Measurements from ENCODE around the gene OTOP1. TPM values are rescaled to one million over a fixed set of nuclear protein-coding genes. Genes with fewer than 3 reads are reported as not detected.

Gene OTOP1
- total and polyA plus RNA-seq, 2 of the 4 experiments (the other 2 are of a cell fraction), result not detected

- in situ Hi-C loops (cut with MboI; ENCODE audit: low sequenced_read_pairs), result no loop called here
- CTCF ChIA-PET, result no interaction called here
Observed at GRCh38 chr4:4170596-4171150, 56.1 kb downstream of the OTOP1 start.

More at GRCh38 chr4:4170596-4171150, 56.1 kb downstream of the OTOP1 start:
- no CpG with 5 or more reads among the region's 10 CpGs for WGBS, 2 experiments (ENCODE audit: extremely low coverage in 2 of 2, insufficient read length in 1 of 2)
- H3K27me3 ChIP-seq (ENCODE audit: control insufficient read depth, insufficient read depth, low read length), result no peaks in the 10 kb centered on the region
- no peak for TF ChIP-seq BHLHE40 (IDR thresholded peaks at IDR 0.05; ENCODE audit: low read depth, low read length)
- TF ChIP-seq POLR2A (IDR thresholded peaks at IDR 0.05; ENCODE audit: low read depth, low read length), result no peak
- TF ChIP-seq, protein P1, sequence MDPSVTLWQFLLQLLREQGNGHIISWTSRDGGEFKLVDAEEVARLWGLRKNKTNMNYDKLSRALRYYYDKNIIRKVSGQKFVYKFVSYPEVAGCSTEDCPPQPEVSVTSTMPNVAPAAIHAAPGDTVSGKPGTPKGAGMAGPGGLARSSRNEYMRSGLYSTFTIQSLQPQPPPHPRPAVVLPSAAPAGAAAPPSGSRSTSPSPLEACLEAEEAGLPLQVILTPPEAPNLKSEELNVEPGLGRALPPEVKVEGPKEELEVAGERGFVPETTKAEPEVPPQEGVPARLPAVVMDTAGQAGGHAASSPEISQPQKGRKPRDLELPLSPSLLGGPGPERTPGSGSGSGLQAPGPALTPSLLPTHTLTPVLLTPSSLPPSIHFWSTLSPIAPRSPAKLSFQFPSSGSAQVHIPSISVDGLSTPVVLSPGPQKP (IDR thresholded peaks at IDR 0.05; ENCODE audit: borderline replicate concordance, low read depth, low read length), result no peak
- no peak for TF ChIP-seq USF2 (IDR thresholded peaks at IDR 0.05; ENCODE audit: low read depth, low read length)
- TF ChIP-seq MXI1 (IDR thresholded peaks at IDR 0.05; ENCODE audit: borderline replicate concordance, low read depth, low read length), result no peak
- TF ChIP-seq NFE2L2 (IDR thresholded peaks at IDR 0.05; ENCODE audit: low read depth, low read length), result no peak
- TF ChIP-seq CEBPB (IDR thresholded peaks at IDR 0.05; ENCODE audit: low read depth, low read length), result no peak
- TF ChIP-seq RAD21 (IDR thresholded peaks at IDR 0.05; ENCODE audit: low read length), result no peak
- TF ChIP-seq FOS (IDR thresholded peaks at IDR 0.05; ENCODE audit: low read depth, low read length), result no peak
- TF ChIP-seq MAFK (IDR thresholded peaks at IDR 0.05; ENCODE audit: low read depth, low read length), result no peak
- TF ChIP-seq MAZ (IDR thresholded peaks at IDR 0.05; ENCODE audit: borderline replicate concordance, low read depth, low read length), result no peak
- no peak for TF ChIP-seq CHD1 (IDR thresholded peaks at IDR 0.05; ENCODE audit: low read depth, low read length)
- H3K4me2 ChIP-seq (ENCODE audit: low read depth, low read length), result no peak overlapping the region
- POLR2A ChIA-PET (ENCODE audit: unreplicated experiment), result no interaction called here
- dilution Hi-C loops (cut with HindIII; ENCODE audit: low sequenced_read_pairs, unreplicated experiment) (no loop called here), intact Hi-C loops (cut with micrococcal nuclease) (no loop called here)
- no peak overlapping the region for H3K23ac ChIP-seq (ENCODE audit: low read depth, low read length)
- H2AK9ac ChIP-seq (replicated peaks; ENCODE audit: low read depth, low read length, poor library complexity), result no peak overlapping the region
- H2AK5ac ChIP-seq (ENCODE audit: low read depth, low read length), result no peak overlapping the region
- ATAC-seq (ENCODE audit: low read depth) (no peak), DNase-seq (no peak)
- H4K91ac ChIP-seq (ENCODE audit: insufficient read depth, low read depth, low read length), result no peak overlapping the region
- BruUV-seq (replicated peaks), result no TSS peak
- H4K8ac ChIP-seq (ENCODE audit: low read depth in 2 of 2, low read length in 2 of 2), result no peak overlapping the region
- no peaks in the 10 kb centered on the region for H4K20me1 ChIP-seq (ENCODE audit: insufficient read depth, low read length)
- no peak overlapping the region for H3K56ac ChIP-seq (ENCODE audit: extremely low read depth, insufficient read depth, low read length)
- no peak overlapping the region for H3K18ac ChIP-seq (ENCODE audit: low read depth, low read length)
- no peak overlapping the region for H3K27ac ChIP-seq (ENCODE audit: insufficient read depth, low read length)
- H2BK15ac ChIP-seq (ENCODE audit: low read depth, low read length), result no peak overlapping the region
- no peaks in the 10 kb centered on the region for H3K9me3 ChIP-seq (ENCODE audit: control insufficient read depth, insufficient read depth, low read length)
- H3K4ac ChIP-seq (ENCODE audit: low read depth, low read length), result no peak overlapping the region
- H3K9ac ChIP-seq (ENCODE audit: low read depth, low read length), result no peak overlapping the region
- no peak overlapping the region for H2AFZ ChIP-seq (replicated peaks; ENCODE audit: low read length, poor library complexity)
- no peaks in the 10 kb centered on the region for H3K36me3 ChIP-seq (ENCODE audit: control insufficient read depth, insufficient read depth, low read length)
- H3K14ac ChIP-seq (replicated peaks; ENCODE audit: low read depth, low read length), result no peak overlapping the region
- no peak overlapping the region for H3K4me3 ChIP-seq (ENCODE audit: insufficient read depth, low read depth, low read length)
- no peak overlapping the region for H4K5ac ChIP-seq (ENCODE audit: low read depth, low read length)
- no peak overlapping the region for H2BK20ac ChIP-seq (ENCODE audit: low read depth, low read length)
- no peaks in the 10 kb centered on the region for H3K79me1 ChIP-seq (ENCODE audit: low read depth in 1 of 2, low read length in 2 of 2)
- no peaks in the 10 kb centered on the region for H3K4me1 ChIP-seq (ENCODE audit: control insufficient read depth, insufficient read depth, low read length)
- no peak overlapping the region for H2BK5ac ChIP-seq (ENCODE audit: low read depth, low read length, poor library complexity, severe bottlenecking)
- H2BK120ac ChIP-seq (ENCODE audit: low read depth, low read length), result no peak overlapping the region
- no peaks in the 10 kb centered on the region for H3K9me1 ChIP-seq (ENCODE audit: insufficient read depth, low read length)

Data from IMR-90 (cell line).